HG03520 (cell line): ENCODE measurements around the gene DICER1.
A peak's percentile ranks its signal among the peaks of the same experiment; 100 is the strongest.
"Not testable (repeated sequence)": the region's sequence is repeated elsewhere in the genome, so short reads cannot be mapped to it uniquely, and the experiment has no call there.

Source experiments
- ATAC-seq: cut with Tn5 transposase; IDR thresholded peaks from one replicate; pipeline ENCODE4 v1.9.1; 2021; ENCODE audit warnings: mild to moderate bottlenecking, moderate library complexity; ENCODE audit not compliant: unreplicated experiment

The DICER1 gene

DNA sequence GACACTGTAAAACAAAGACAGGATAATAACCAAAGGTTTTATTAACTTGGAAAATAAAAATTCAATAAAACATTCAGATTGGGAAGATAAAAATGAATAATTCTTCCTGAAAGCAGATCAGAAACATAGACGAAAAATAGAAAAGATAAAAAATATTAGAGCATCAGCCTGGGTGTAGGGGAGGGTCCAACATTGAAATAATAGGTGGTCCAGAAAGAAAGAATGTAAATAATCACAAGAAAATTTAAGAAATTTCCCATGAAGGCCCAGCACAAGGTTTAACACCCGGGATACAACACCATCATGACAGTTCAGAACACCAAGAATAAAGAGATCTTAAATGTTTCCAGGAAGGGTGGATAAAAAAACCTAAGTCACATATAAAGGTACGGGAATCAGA is 31.1 kb upstream of the DICER1 start:
- ATAC-seq: no peak

GRCh38 chr14:95185767-95186392 is 28.6 kb upstream of the DICER1 start:
- no peak for ATAC-seq

GRCh38 chr14:95185033-95185766 is 27.9 kb upstream of the DICER1 start:
- ATAC-seq: no peak

DNA sequence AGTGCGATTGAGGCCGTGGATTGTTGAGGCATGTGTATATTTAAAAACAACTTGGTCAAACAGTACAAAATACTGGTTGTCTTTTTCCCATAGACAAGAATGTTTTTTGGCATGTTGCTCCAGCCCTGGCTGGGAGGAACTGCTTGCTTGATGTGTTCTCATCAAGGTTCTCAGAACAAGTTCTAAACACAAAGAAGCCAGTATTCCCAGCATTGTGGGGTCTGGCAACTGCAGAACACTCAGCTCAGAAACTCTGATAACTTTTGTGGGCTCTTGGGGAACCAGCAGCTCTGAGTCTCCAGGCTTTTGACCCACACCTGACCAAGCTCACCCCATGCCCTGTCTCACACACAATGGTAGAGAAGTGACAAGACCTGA is 27.1 kb upstream of the DICER1 start:
- ATAC-seq: no peak

DNA sequence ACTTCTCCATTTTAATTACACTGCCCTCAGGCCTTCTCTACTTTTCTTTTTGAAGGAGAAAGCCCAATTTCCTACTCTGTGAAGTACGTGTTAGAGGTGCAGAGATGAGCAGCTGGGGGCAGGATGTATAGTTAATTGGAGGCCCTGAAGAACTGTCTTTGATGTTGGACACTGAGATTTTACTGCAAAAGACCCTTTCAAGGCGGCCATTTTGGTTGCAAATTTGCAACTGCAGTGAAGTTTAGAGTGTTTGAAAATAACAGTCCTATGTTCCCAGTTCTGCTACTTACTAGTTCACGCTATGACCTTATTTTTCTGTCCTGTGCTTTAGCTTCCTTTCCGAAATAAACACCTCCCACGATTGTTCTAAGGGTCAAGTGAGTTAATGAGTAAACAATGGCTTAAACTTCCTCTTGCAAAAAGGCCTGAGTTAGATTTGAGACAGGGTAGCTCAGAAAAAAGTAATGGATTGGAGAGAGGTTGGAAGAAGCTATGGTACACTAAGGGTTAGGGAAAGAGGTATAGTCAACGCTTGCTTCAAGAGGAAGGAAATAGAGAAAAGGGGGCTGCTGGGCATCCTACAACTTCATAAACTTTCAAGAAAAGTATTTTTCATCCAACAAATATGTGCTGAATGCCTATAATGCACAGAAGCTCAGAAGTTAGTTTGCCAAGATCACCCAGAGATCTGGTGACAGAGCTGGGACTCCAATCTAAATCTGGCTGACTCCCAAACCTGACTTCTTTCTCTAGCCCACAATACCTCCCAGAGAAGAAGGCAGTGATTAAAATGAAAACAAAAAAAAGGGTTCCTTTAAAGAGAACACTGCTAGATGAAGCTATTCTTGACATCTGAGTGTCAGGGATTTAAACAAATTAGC is 26.4 kb upstream of the DICER1 start:
- ATAC-seq: no peak

- ATAC-seq: no peak
Observed at GRCh38 chr14:95183082-95183481, 25.8 kb upstream of the DICER1 start.

DNA sequence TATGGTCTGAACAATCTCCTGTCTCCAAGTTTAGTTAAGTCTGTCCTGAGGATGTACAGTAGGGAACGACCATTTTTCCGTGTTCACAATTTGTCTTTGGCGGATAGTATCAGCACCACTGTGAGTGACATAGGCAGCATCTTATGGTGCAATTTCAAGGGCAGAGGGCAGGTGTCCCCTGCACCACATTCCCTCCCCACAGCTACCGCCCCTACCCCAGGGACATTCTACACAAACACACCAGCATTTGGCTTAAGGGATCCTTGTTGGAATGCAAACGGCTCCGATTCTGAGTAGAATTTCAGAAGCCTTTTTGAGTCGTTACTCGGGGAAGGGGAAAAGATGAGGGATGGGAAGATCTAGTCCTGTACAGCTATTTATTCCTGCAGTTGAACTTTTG is 25.1 kb upstream of the DICER1 start:
- ATAC-seq: no peak

- ATAC-seq: no peak
Observed at GRCh38 chr14:95180966-95181741, 23.8 kb upstream of the DICER1 start.

GRCh38 chr14:95175670-95176069 is 18.3 kb upstream of the DICER1 start:
- ATAC-seq: not testable (repeated sequence)

- no peak for ATAC-seq
Observed at GRCh38 chr14:95174184-95174792, 17.0 kb upstream of the DICER1 start.

- ATAC-seq: no peak
Observed at GRCh38 chr14:95173518-95173917, 16.2 kb upstream of the DICER1 start.

DNA sequence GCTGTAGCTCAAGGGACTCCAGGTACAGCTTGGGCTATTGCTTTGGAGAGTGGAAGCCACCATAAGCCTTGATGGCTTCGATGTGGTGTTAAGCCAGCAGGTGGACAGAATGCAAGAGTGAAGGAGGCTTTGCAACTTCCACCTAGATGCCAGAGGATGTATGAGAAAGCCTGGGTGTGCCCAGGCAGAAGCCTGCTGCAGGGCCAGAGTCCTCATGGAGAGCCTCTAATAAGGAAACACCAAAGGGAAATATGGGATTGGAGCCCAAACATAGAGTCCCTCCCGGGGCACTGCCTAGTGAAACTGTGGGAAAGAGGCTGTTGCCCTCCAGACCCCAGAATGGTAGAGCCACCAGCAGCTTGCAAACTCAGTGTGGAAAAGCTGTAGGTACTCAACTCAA is 9.8 kb upstream of the DICER1 start:
- ATAC-seq: no peak

GRCh38 chr14:95165517-95165916 is 8.2 kb upstream of the DICER1 start:
- ATAC-seq: no peak

- ATAC-seq: no peak
Observed at GRCh38 chr14:95164506-95164905, 7.2 kb upstream of the DICER1 start.

DNA sequence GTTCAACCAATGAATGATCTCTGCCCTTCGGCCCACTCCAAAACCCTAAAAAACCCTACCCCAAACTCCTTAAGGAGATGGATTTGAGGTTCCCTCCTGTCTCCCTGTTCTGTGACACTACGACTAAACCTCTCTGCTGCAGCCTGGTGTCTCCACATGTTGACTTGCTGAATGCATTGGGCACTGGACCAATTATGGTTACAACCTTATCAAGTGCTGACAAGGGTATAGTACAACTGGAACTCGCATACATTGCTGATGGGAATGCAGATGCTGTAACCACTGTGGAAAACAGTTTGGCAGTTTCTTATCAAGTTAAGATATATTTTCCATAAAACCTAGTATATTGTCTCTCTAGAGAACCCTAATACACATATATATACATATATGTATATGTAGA is 6.3 kb upstream of the DICER1 start:
- no peak for ATAC-seq

- no peak for ATAC-seq
Observed at GRCh38 chr14:95163132-95163531, 5.8 kb upstream of the DICER1 start.

GRCh38 chr14:95162641-95163040 is 5.3 kb upstream of the DICER1 start:
- no peak for ATAC-seq

- ATAC-seq: peak; percentile 27
Observed at GRCh38 chr14:95157048-95157326, 342 bp downstream of the DICER1 start.

GRCh38 chr14:95156161-95157047 is 925 bp downstream of the DICER1 start:
- peak; percentile 23 for ATAC-seq

- ATAC-seq: no peak
Observed at GRCh38 chr14:95155045-95155444, 2.3 kb downstream of the DICER1 start.
